ENCODE data around the gene VSTM2B.

- TF ChIP-seq, protein P1, sequence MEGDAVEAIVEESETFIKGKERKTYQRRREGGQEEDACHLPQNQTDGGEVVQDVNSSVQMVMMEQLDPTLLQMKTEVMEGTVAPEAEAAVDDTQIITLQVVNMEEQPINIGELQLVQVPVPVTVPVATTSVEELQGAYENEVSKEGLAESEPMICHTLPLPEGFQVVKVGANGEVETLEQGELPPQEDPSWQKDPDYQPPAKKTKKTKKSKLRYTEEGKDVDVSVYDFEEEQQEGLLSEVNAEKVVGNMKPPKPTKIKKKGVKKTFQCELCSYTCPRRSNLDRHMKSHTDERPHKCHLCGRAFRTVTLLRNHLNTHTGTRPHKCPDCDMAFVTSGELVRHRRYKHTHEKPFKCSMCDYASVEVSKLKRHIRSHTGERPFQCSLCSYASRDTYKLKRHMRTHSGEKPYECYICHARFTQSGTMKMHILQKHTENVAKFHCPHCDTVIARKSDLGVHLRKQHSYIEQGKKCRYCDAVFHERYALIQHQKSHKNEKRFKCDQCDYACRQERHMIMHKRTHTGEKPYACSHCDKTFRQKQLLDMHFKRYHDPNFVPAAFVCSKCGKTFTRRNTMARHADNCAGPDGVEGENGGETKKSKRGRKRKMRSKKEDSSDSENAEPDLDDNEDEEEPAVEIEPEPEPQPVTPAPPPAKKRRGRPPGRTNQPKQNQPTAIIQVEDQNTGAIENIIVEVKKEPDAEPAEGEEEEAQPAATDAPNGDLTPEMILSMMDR (optimal IDR thresholded peaks at IDR 0.05 in 1 of 3, IDR thresholded peaks at IDR 0.05 in 1 of 3, conservative IDR thresholded peaks at IDR 0.05 in 1 of 3; ENCODE audit: extremely low read depth in 1 of 3, insufficient read depth in 2 of 3, low read length in 3 of 3), result peak in 1 of 3 experiments; percentile 60
- TF ChIP-seq EZH2 (IDR thresholded peaks at IDR 0.05; ENCODE audit: low read length), result no peak
Measured at GRCh38 chr19:29596885-29597525, 71.2 kb downstream of the VSTM2B start.
